Spleen (tissue), 11 donors: Measurements from ENCODE around the gene TLX1. TPM values are rescaled to one million over a fixed set of nuclear protein-coding genes. Genes with fewer than 3 reads are reported as not detected.
A peak's percentile ranks its signal among the peaks of the same experiment; 100 is the strongest.

Experiments used
- DNase-seq: peaks from one replicate; pipeline ENCODE4 v3.0.0-alpha.2; 2020
- H3K27ac ChIP-seq, 8 donors: fragments of 200-600 bp; sonication (generic) in 7 of 8; 1 replicate in 4 of 8; 2 replicates in 4 of 8; pipeline versions ENCODE4 v1.5.0 to v1.8.0; 2016 to 2021; ENCODE audit warnings: inconsistent platforms in 4 of 8, mild to moderate bottlenecking in 4 of 8, moderate library complexity in 1 of 8
- H3K27me3 ChIP-seq, 7 donors: fragments of 200-600 bp; sonication (generic) in 6 of 7; replicated peaks in 1 of 7; 1 replicate in 4 of 7; 2 replicates in 3 of 7; pipeline versions ENCODE4 v1.5.0 to v1.8.0; 2016 to 2021; ENCODE audit warnings: inconsistent platforms in 3 of 7, mild to moderate bottlenecking in 1 of 7
- H3K36me3 ChIP-seq, 6 donors: fragments of 200-600 bp; sonication (generic) in 5 of 6; 1 replicate in 4 of 6; 2 replicates in 2 of 6; pipeline versions ENCODE4 v1.5.0 to v1.8.0; 2016 to 2021; ENCODE audit warnings: inconsistent platforms in 2 of 6
- H3K4me1 ChIP-seq, 6 donors: fragments of 200-600 bp; sonication (generic) in 5 of 6; 1 replicate in 3 of 6; 2 replicates in 3 of 6; pipeline versions ENCODE4 v1.5.0 to v1.8.0; 2016 to 2021; ENCODE audit warnings: inconsistent platforms in 3 of 6
- H3K4me3 ChIP-seq, 8 donors: fragments of 200-600 bp; sonication (generic) in 7 of 8; 1 replicate in 4 of 8; 2 replicates in 4 of 8; pipeline versions ENCODE4 v1.5.0 to v1.8.0; 2016 to 2021; ENCODE audit warnings: inconsistent platforms in 4 of 8, mild to moderate bottlenecking in 4 of 8, moderate library complexity in 2 of 8
- H3K9me3 ChIP-seq, 8 donors: fragments of 200-600 bp; sonication (generic) in 7 of 8; 1 replicate in 4 of 8; 2 replicates in 4 of 8; pipeline versions ENCODE4 v1.5.0 to v1.8.0; 2016 to 2021; ENCODE audit warnings: inconsistent platforms in 4 of 8
- CTCF ChIP-seq, 11 experiments: fragments of 200-600 bp in 7 of 11; fragments of 450-650 bp in 4 of 11; sonication (generic) in 4 of 11; IDR thresholded peaks in 8 of 11; conservative IDR thresholded peaks in 3 of 11; 1 replicate in 7 of 11; 2 replicates in 4 of 11; pipeline versions ENCODE4 v1.4.0 to v1.8.0; 2016 to 2021; ENCODE audit warnings: antibody characterized with exemption in 11 of 11, inconsistent platforms in 4 of 11, mild to moderate bottlenecking in 1 of 11
- POLR2A ChIP-seq, 3 donors: fragments of 450-650 bp; IDR thresholded peaks; one replicate each; pipeline ENCODE4 v1.5.1; 2017; ENCODE audit warnings: antibody characterized with exemption in 3 of 3, mild to moderate bottlenecking in 1 of 3
- POLR2AphosphoS5 ChIP-seq, 3 donors: sonication (generic); formaldehyde crosslinking; IDR thresholded peaks; one replicate each; pipeline ENCODE4 v1.5.1; 2017; ENCODE audit warnings: antibody characterized with exemption in 3 of 3
- WGBS, 5 donors: extraction: QIAGEN DNeasy Blood & Tissue Kit in 3 of 5; methylation state at CpG; one replicate each; pipeline versions ENCODE4 v1.1.5 to v1.1.7; 2013 to 2018; 5-methylcytosine and 5-hydroxymethylcytosine counted together
- intact Hi-C: fragments of 100-400 bp; cut with DNase I; formaldehyde crosslinking; loops from one replicate; pipeline ENCODE4 v1.15.0; 2023; ENCODE audit warnings: low total_unique reads
- polyA plus RNA-seq, 3 donors: library from polyadenylated mRNA; stranded (reverse); fragments of 200-250 nt; gene quantifications; one replicate each; pipeline ENCODE4 v1.2.1, GENCODE V29; 2013
- total RNA-seq, 7 donors: library from RNA; depleted of rRNA in 3 of 7; stranded (reverse); fragments of >200 nt in 3 of 7; fragmentation: NEBNext Ultra II Directional in 4 of 7; extraction: Animal tissue kit (Norgen Biotek cat#: 25700) in 4 of 7; gene quantifications; one replicate each; pipeline versions ENCODE4 v1.1.0 to v1.2.1, GENCODE V29; 2016 to 2021
- donor health status: healthy with polysubstance abuse.
- donor health status: DM: no; HTN: no; CAD: no; lungs with moderate emphysema.
- donor health status: DM: no; HTN: no; CAD: no.
- donor health status: Bipolar disorder and iron deficiency.
- donor health status: healthy.
- donor health status: DM: no; HTN: no; CAD: no.
- donor health status: DM: yes; HTN: yes; CAD: no.

TLX1 gene
- total and polyA plus RNA-seq, 10 donors: 5.7 to 91.5 (median 32.5) TPM

GRCh38 chr10:101137271-101137670 lies 6.2 kb downstream of the TLX1 start:
- intact Hi-C loops: no loop called here
- TF ChIP-seq POLR2AphosphoS5 (IDR thresholded peaks at IDR 0.05) (no peak), POLR2A (IDR thresholded peaks at IDR 0.05) (no peak), CTCF (IDR thresholded peaks at IDR 0.05 in 8 of 11, conservative IDR thresholded peaks at IDR 0.05 in 3 of 11) (no peak)
- Histone ChIP-seq H3K36me3 (peaks cover 0 to 5% (median 0%) of the 10 kb centered on the region in 6 donors), H3K27me3 (peaks cover 5 to 100% (median 98%) of the 10 kb centered on the region in 7 donors), H3K27ac (peak overlapping the region in 6 of 8 donors; percentile 55 to 87 (median 84)), H3K9me3 (no peaks in the 10 kb centered on the region), H3K4me3 (peak overlapping the region; percentile 10 to 67 (median 38)), H3K4me1 (peaks cover 13 to 84% (median 53%) of the 10 kb centered on the region in 6 donors)
- no peak for DNase-seq
- 43 to 60% (median 52%) methylated on average over 2 of the region's 2 CpGs for WGBS, 5 donors

GRCh38 chr10:101138788-101139420 lies 7.8 kb downstream of the TLX1 start:
- H3K27ac ChIP-seq: peak overlapping the region; percentile 27 to 87 (median 78)
- no peaks in the 10 kb centered on the region for H3K9me3 ChIP-seq
- peak overlapping the region; percentile 4 to 67 (median 36) for H3K4me3 ChIP-seq
- peaks cover 5 to 100% (median 95%) of the 10 kb centered on the region in 7 donors for H3K27me3 ChIP-seq
- H3K36me3 ChIP-seq: no peaks in the 10 kb centered on the region
- intact Hi-C loops: no loop called here
- TF ChIP-seq CTCF (IDR thresholded peaks at IDR 0.05 in 8 of 11, conservative IDR thresholded peaks at IDR 0.05 in 3 of 11) (no peak), POLR2A (IDR thresholded peaks at IDR 0.05) (no peak), POLR2AphosphoS5 (IDR thresholded peaks at IDR 0.05) (peak in 1 of 3 donors; percentile 3)
- H3K4me1 ChIP-seq: peaks cover 13 to 75% (median 46%) of the 10 kb centered on the region in 6 donors
- 5 to 12% (median 9%) methylated on average over 7 to 8 of the region's 8 CpGs for WGBS, 5 donors
- DNase-seq: no peak

DNA sequence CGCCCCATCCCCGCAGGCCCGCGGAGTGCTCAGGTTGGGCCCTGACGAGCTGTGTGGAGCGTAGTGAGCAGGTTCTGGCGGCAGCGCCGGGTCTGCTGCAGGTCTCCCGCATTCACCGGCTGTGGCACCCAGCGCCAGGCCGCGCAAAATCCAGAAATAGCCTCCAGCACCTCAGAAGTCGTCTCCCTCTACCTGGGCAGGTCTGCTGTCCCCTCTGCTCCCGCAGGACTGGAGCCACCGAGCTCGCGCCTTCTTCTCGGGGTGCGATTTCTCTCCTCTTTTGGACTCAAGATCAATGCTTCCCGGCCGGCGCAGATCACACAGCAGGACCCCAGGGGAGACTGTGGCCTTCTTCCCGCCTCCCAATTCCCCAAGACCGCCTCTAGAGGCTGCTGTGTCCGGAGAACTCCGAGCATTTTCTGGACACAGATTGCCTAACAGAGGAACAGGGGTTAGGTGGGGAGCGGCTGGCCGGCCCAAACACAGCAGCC lies 8.4 kb downstream of the TLX1 start:
- 6 to 13% (median 9%) methylated on average over 16 to 30 of the region's 30 CpGs for WGBS, 5 donors
- H3K27me3 ChIP-seq: peaks cover 5 to 100% (median 90%) of the 10 kb centered on the region in 7 donors
- TF ChIP-seq POLR2AphosphoS5 (IDR thresholded peaks at IDR 0.05): peak in 2 of 3 donors; percentile 44 to 72
- TF ChIP-seq CTCF (IDR thresholded peaks at IDR 0.05 in 8 of 11, conservative IDR thresholded peaks at IDR 0.05 in 3 of 11): no peak
- no peak for TF ChIP-seq POLR2A (IDR thresholded peaks at IDR 0.05)
- no peaks in the 10 kb centered on the region for H3K36me3 ChIP-seq
- H3K4me1 ChIP-seq: peaks cover 9 to 70% (median 40%) of the 10 kb centered on the region in 6 donors
- H3K27ac ChIP-seq: peak overlapping the region; percentile 27 to 87 (median 78)
- no peaks in the 10 kb centered on the region for H3K9me3 ChIP-seq
- intact Hi-C loops: no loop called here
- no peak for DNase-seq
- peak overlapping the region; percentile 4 to 67 (median 36) for H3K4me3 ChIP-seq
